GM12878 (cell line): ENCODE results near the gene LRRC74B. TPM values are rescaled to one million over a fixed set of nuclear protein-coding genes. Genes with fewer than 3 reads are reported as not detected.

Experiments used
- ATAC-seq: fragments of 200-7000 bp; cut with Tn5 transposase; 3 replicates; pipeline ENCODE4 v1.9.1; 2020; ENCODE audit warnings: mild to moderate bottlenecking, moderate library complexity
- BruUV-seq: library from RNA; stranded (reverse); fragments of 400-500 nt; replicated peaks from 2 replicates; lab custom pipeline; 2021; lab: Mats Ljungman, UMichigan
- CTCF ChIA-PET: fragments of 300-600 bp; sonication (Branson Sonifier 250); formaldehyde crosslinking; extraction: SDS; loops from one replicate; lab custom pipeline; 2021; ENCODE audit warnings: inconsistent platforms; lab: Yijun Ruan, JAX
- POLR2A ChIA-PET: fragments of 350-600 bp; formaldehyde crosslinking; extraction: SDS; loops from one replicate; lab custom pipeline; 2021; ENCODE audit warnings: inconsistent platforms; lab: Charles Lee
- RAD21 ChIA-PET: fragments of 300-600 bp; sonication (Branson Sonifier 250); formaldehyde crosslinking; loops from one replicate; lab custom pipeline; 2023; ENCODE audit warnings: antibody characterized with exemption; ENCODE audit not compliant: unreplicated experiment; lab: Charles Lee
- SMC1A ChIA-PET: fragments of 300-600 bp; sonication (Branson Sonifier 250); formaldehyde crosslinking; loops from one replicate; lab custom pipeline; 2023; ENCODE audit not compliant: unreplicated experiment, uncharacterized antibody; lab: Charles Lee
- DNase-seq: peaks from one replicate; pipeline ENCODE4 v3.0.0-alpha.2; 2011; ENCODE audit warnings: low read depth, low spot score
- FAIRE-seq: peaks from 3 replicates; lab custom pipeline; 2011; peaks lifted over from hg19 to GRCh38; lab: Jason Lieb, UNC
- H2AFZ ChIP-seq: 2 replicates; pipeline ENCODE4 v1.6.0; 2011; ENCODE audit warnings: low read depth, low read length, control low read depth; ENCODE audit not compliant: control insufficient read depth
- H3K27ac ChIP-seq: 2 replicates; pipeline ENCODE4 v1.5.1; 2011; ENCODE audit warnings: control low read depth; ENCODE audit not compliant: control insufficient read depth, insufficient read depth
- H3K27me3 ChIP-seq, 2 experiments: replicated peaks in 1 of 2; 2 replicates each; pipeline versions ENCODE4 v1.6.0 to v1.6.1; 2011; ENCODE audit warnings: low read length in 1 of 2; ENCODE audit not compliant: control insufficient read depth in 2 of 2, insufficient read depth in 2 of 2
- H3K36me3 ChIP-seq, 2 experiments: 2 replicates each; pipeline ENCODE4 v1.5.1; 2011; ENCODE audit warnings: low read length in 1 of 2; ENCODE audit not compliant: control insufficient read depth in 2 of 2, insufficient read depth in 2 of 2
- H3K4me1 ChIP-seq: 2 replicates; pipeline ENCODE4 v1.6.1; 2011; ENCODE audit warnings: mild to moderate bottlenecking, low read length, moderate library complexity, mixed read lengths; ENCODE audit not compliant: control insufficient read depth, insufficient read depth
- H3K4me2 ChIP-seq: 2 replicates; pipeline ENCODE4 v1.6.0; 2011; ENCODE audit warnings: control low read depth; ENCODE audit not compliant: control insufficient read depth, insufficient read depth
- H3K4me3 ChIP-seq: fragments of 200-600 bp; sonication (generic); 2 replicates; pipeline ENCODE4 v1.5.1; 2016
- H3K79me2 ChIP-seq: 2 replicates; pipeline ENCODE4 v1.6.0; 2011; ENCODE audit warnings: low read length; ENCODE audit not compliant: control insufficient read depth, insufficient read depth
- H3K9ac ChIP-seq: 2 replicates; pipeline ENCODE4 v1.8.0; 2011; ENCODE audit warnings: low read length, control low read depth, mixed read lengths; ENCODE audit not compliant: control insufficient read depth, insufficient read depth
- H3K9me3 ChIP-seq: replicated peaks from 3 replicates; pipeline ENCODE4 v1.5.1; 2011; ENCODE audit warnings: mild to moderate bottlenecking, low read length; ENCODE audit not compliant: control insufficient read depth, insufficient read depth
- H4K20me1 ChIP-seq: 2 replicates; pipeline ENCODE4 v1.6.0; 2011; ENCODE audit not compliant: control insufficient read depth, insufficient read depth
- BHLHE40 ChIP-seq, 2 experiments: fragments of 450-650 bp in 1 of 2; IDR thresholded peaks; 2 replicates each; pipeline ENCODE4 v1.6.1; 2011 to 2017; ENCODE audit warnings: low read depth in 2 of 2, borderline replicate concordance in 1 of 2, improper control_type of control experiment in 1 of 2, low read length in 1 of 2, mild to moderate bottlenecking in 1 of 2
- BRCA1 ChIP-seq: IDR thresholded peaks from 2 replicates; pipeline ENCODE4 v1.6.1; 2011; ENCODE audit warnings: low read depth, low read length, improper control_type of control experiment
- CHD1 ChIP-seq: IDR thresholded peaks from 2 replicates; pipeline ENCODE4 v1.6.1; 2012; ENCODE audit warnings: low read depth, low read length, improper control_type of control experiment
- CREB1 ChIP-seq: IDR thresholded peaks from 2 replicates; pipeline ENCODE4 v1.6.1; 2012; ENCODE audit warnings: low read depth, mild to moderate bottlenecking, inconsistent platforms
- CREM ChIP-seq: IDR thresholded peaks from 2 replicates; pipeline ENCODE4 v1.6.1; 2014; ENCODE audit warnings: antibody characterized with exemption, low read depth
- EP300 ChIP-seq, 2 experiments: fragments of 150-350 bp in 1 of 2; IDR thresholded peaks; 2 replicates each; pipeline ENCODE4 v1.6.1; 2011 to 2012; ENCODE audit warnings: low read depth in 2 of 2, low read length in 2 of 2, borderline replicate concordance in 1 of 2, improper control_type of control experiment in 1 of 2, inconsistent platforms in 1 of 2; ENCODE audit not compliant: control insufficient read depth in 1 of 2
- HCFC1 ChIP-seq: fragments of 150-350 bp; IDR thresholded peaks from 2 replicates; pipeline ENCODE4 v1.6.1; 2014; ENCODE audit warnings: low read length
- HDAC2 ChIP-seq: fragments of 200-600 bp; sonication (generic); IDR thresholded peaks from 2 replicates; pipeline ENCODE4 v1.6.1; 2017
- IKZF1 ChIP-seq: fragments of 450-650 bp; conservative IDR thresholded peaks from 2 replicates; pipeline ENCODE4 v1.6.1; 2017; ENCODE audit warnings: antibody characterized with exemption, mild to moderate bottlenecking
- MEF2A ChIP-seq: IDR thresholded peaks from 2 replicates; pipeline ENCODE4 v1.6.1; 2011; ENCODE audit warnings: low read depth, mild to moderate bottlenecking, low read length, moderate library complexity; ENCODE audit not compliant: insufficient read depth
- NFYB ChIP-seq: IDR thresholded peaks from 2 replicates; pipeline ENCODE4 v1.6.1; 2011; ENCODE audit warnings: low read depth, mild to moderate bottlenecking, low read length, improper control_type of control experiment, moderate library complexity; ENCODE audit not compliant: insufficient read depth
- REST ChIP-seq: IDR thresholded peaks from 2 replicates; pipeline ENCODE4 v1.6.1; 2012; ENCODE audit warnings: mild to moderate bottlenecking, low read depth, low read length
- SMARCA5 ChIP-seq: fragments of 450-650 bp; IDR thresholded peaks from 2 replicates; pipeline ENCODE4 v1.6.1; 2017; ENCODE audit warnings: mild to moderate bottlenecking
- STAT1 ChIP-seq: fragments of 450-650 bp; conservative IDR thresholded peaks from 2 replicates; pipeline ENCODE4 v1.6.1; 2014; ENCODE audit warnings: antibody characterized with exemption, mild to moderate bottlenecking
- ZNF217 ChIP-seq: fragments of 450-650 bp; IDR thresholded peaks from 2 replicates; pipeline ENCODE4 v1.6.1; 2017; ENCODE audit warnings: antibody characterized with exemption, mild to moderate bottlenecking
- ZNF384 ChIP-seq: IDR thresholded peaks from 2 replicates; pipeline ENCODE4 v1.6.1; 2012; ENCODE audit warnings: low read depth, mild to moderate bottlenecking, low read length, improper control_type of control experiment, borderline replicate concordance
- ZNF592 ChIP-seq: fragments of 450-650 bp; IDR thresholded peaks from 2 replicates; pipeline ENCODE4 v1.6.1; 2017; ENCODE audit warnings: mild to moderate bottlenecking, moderate library complexity
- ZSCAN29 ChIP-seq: fragments of 450-650 bp; IDR thresholded peaks from 2 replicates; pipeline ENCODE4 v1.6.1; 2017; ENCODE audit warnings: mild to moderate bottlenecking, moderate library complexity
- WGBS: methylation state at CpG from one replicate; pipeline ENCODE4 v1.1.6; 2016; ENCODE audit warnings: low lambda C conversion rate; ENCODE audit not compliant: insufficient replicate concordance, insufficient coverage; ENCODE audit errors: missing lambda C conversion rate; 5-methylcytosine and 5-hydroxymethylcytosine counted together
- in situ Hi-C: fragments of 300-500 bp; cut with MboI; formaldehyde crosslinking; loops from 9 replicates; pipeline ENCODE4 v1.14.3; 2018; ENCODE audit warnings: mixed read lengths
- intact Hi-C: fragments of 100-400 bp; cut with micrococcal nuclease; formaldehyde crosslinking; loops from one replicate; pipeline ENCODE4 v1.14.2; 2022; ENCODE audit not compliant: unreplicated experiment
- polyA plus RNA-seq, 11 experiments: library from polyadenylated mRNA; depleted of rRNA in 4 of 11; unstranded in 6 of 11; stranded (reverse) in 5 of 11; fragments of >200 nt; fragmentation: Nextera tagmentation in 4 of 11; fragmentation: Illumina TruSeq in 1 of 11; extraction: Ambion mirVana in 4 of 11; extraction: Trizol in 1 of 11; gene quantifications; 1 replicate in 1 of 11; 2 replicates in 10 of 11; pipeline versions ENCODE4 v1.2.1 to v1.2.3, GENCODE V29; 2011 to 2016; ENCODE audit warnings: inconsistent platforms in 2 of 11, missing spikeins in 2 of 11, low read depth in 1 of 11
- total RNA-seq, 4 experiments: library from RNA; depleted of rRNA in 3 of 4; stranded (reverse); fragments of >200 nt in 3 of 4; fragmentation: Illumina TruSeq in 1 of 4; extraction: Trizol in 1 of 4; gene quantifications; 2 replicates each; pipeline versions ENCODE4 v1.2.1 to v1.2.3, GENCODE V29; 2013 to 2021

Gene LRRC74B
- total and polyA plus RNA-seq, 10 of the 15 experiments (the other 5 are each of a cell fraction or from before 2014, with no cell fraction given) = not detected

GRCh38 chr22:21051145-21051830 is 5.5 kb downstream of the LRRC74B start:
- CTCF ChIA-PET = no interaction called here
- no peaks in the 10 kb centered on the region for H3K9me3 ChIP-seq
- no peaks in the 10 kb centered on the region; a peak in 2 of 4 replicates for H3K27me3 ChIP-seq
- WGBS = 49% methylated on average over 9 of the region's 9 CpGs
- no peak overlapping the region for H3K9ac ChIP-seq
- H3K4me1 ChIP-seq = peaks cover 17% of the 10 kb centered on the region
- FAIRE-seq = no peak
- H3K4me3 ChIP-seq = no peak overlapping the region
- SMC1A ChIA-PET = no interaction called here
- no peak overlapping the region; the same call in 1 of the 2 replicates for H3K4me2 ChIP-seq
- no peak overlapping the region for H3K27ac ChIP-seq
- RAD21 ChIA-PET = interaction anchor here (1.0 kb wide), 1 partner anchor 166 kb away, joined by 3 read pairs; no protein-coding TSS in a partner anchor
- H3K79me2 ChIP-seq = no peaks in the 10 kb centered on the region
- H3K36me3 ChIP-seq = no peaks in the 10 kb centered on the region
- no peak for ATAC-seq
- DNase-seq = no peak
- POLR2A ChIA-PET = no interaction called here
- intact Hi-C loops = no loop called here
- BruUV-seq = no TSS peak
- in situ Hi-C loops = no loop called here
- no peaks in the 10 kb centered on the region for H4K20me1 ChIP-seq
- H2AFZ ChIP-seq = no peak overlapping the region
- TF ChIP-seq ZSCAN29 (no peak), CREB1 (no peak), BHLHE40 (IDR thresholded peaks at IDR 0.05; ENCODE audit: borderline replicate concordance in 1 of 2, low read depth in 2 of 2, low read length in 1 of 2) (no peak), MEF2A (no peak), SMARCA5 (no peak), ZNF384 (no peak), BRCA1 (no peak), NFYB (no peak), CHD1 (no peak), HDAC2 (no peak), ZNF592 (no peak), REST (no peak), STAT1 (no peak), IKZF1 (no peak), EP300 (IDR thresholded peaks at IDR 0.05; ENCODE audit: borderline replicate concordance in 1 of 2, control insufficient read depth in 1 of 2, low read depth in 2 of 2, low read length in 2 of 2) (no peak), ZNF217 (no peak), HCFC1 (no peak), CREM (no peak)
